A673 (cell line): Measurements from ENCODE around the gene MCM10. TPM values are rescaled to one million over a fixed set of nuclear protein-coding genes. Genes with fewer than 3 reads are reported as not detected.
A peak's percentile ranks its signal among the peaks of the same experiment; 100 is the strongest.

Source experiments
- Bru-seq: library from RNA; stranded (reverse); fragments of 400-500 nt; gene quantifications from one replicate; lab custom pipeline; 2021; lab: Mats Ljungman, UMichigan
- BruChase-seq, 2 experiments: library from RNA; stranded (reverse); fragments of 400-500 nt; gene quantifications; one replicate each; lab custom pipeline; 2021; lab: Mats Ljungman, UMichigan
- BruUV-seq: library from RNA; stranded (reverse); fragments of 400-500 nt; replicated peaks from 2 replicates; lab custom pipeline; 2021; lab: Mats Ljungman, UMichigan
- CTCF ChIA-PET: fragments of 300-600 bp; sonication (Branson Sonifier 250); formaldehyde crosslinking; loops from one replicate; lab custom pipeline; 2022; ENCODE audit warnings: antibody characterized with exemption; lab: Charles Lee
- POLR2A ChIA-PET: fragments of 300-600 bp; sonication (Branson Sonifier 250); formaldehyde crosslinking; loops from one replicate; lab custom pipeline; 2022; ENCODE audit warnings: antibody characterized with exemption; ENCODE audit not compliant: low non-redundant PET; lab: Charles Lee
- DNase-seq: peaks from one replicate; pipeline ENCODE4 v3.0.0-alpha.2; 2015; ENCODE audit warnings: low spot score
- H3K27ac ChIP-seq: fragments of 200-600 bp; sonication (generic); 2 replicates; pipeline ENCODE4 v1.5.1; 2016; ENCODE audit warnings: mixed run types, low read depth, mild to moderate bottlenecking, mixed read lengths, antibody characterized with exemption, low read length; ENCODE audit not compliant: poor library complexity, severe bottlenecking
- H3K27me3 ChIP-seq: fragments of 200-600 bp; sonication (generic); replicated peaks from 2 replicates; pipeline ENCODE4 v1.6.1; 2017; ENCODE audit warnings: mixed run types, low read depth, mild to moderate bottlenecking, mixed read lengths, antibody characterized with exemption, low read length; ENCODE audit not compliant: insufficient read depth, poor library complexity
- H3K36me3 ChIP-seq: fragments of 200-600 bp; sonication (generic); 2 replicates; pipeline ENCODE4 v1.6.1; 2016; ENCODE audit warnings: mixed run types, mild to moderate bottlenecking, mixed read lengths, antibody characterized with exemption, low read length; ENCODE audit not compliant: insufficient read depth, poor library complexity, severe bottlenecking
- H3K4me1 ChIP-seq: fragments of 200-600 bp; sonication (generic); 2 replicates; pipeline ENCODE4 v1.6.1; 2017; ENCODE audit warnings: mixed run types, mild to moderate bottlenecking, mixed read lengths, antibody characterized with exemption, low read length; ENCODE audit not compliant: insufficient read depth, poor library complexity, severe bottlenecking
- H3K4me3 ChIP-seq: fragments of 200-600 bp; sonication (generic); 2 replicates; pipeline ENCODE4 v1.5.1; 2016; ENCODE audit warnings: low read depth, mixed run types, mild to moderate bottlenecking, mixed read lengths, low read length; ENCODE audit not compliant: poor library complexity, severe bottlenecking
- H3K9me3 ChIP-seq: fragments of 200-600 bp; sonication (generic); 2 replicates; pipeline ENCODE4 v1.6.1; 2016; ENCODE audit warnings: mixed run types, low read depth, mild to moderate bottlenecking, mixed read lengths, antibody characterized with exemption, low read length; ENCODE audit not compliant: poor library complexity, severe bottlenecking
- EZH2 ChIP-seq: fragments of 200-600 bp; sonication (generic); IDR thresholded peaks from 2 replicates; pipeline ENCODE4 v1.6.1; 2017; ENCODE audit warnings: borderline replicate concordance, low read depth, mild to moderate bottlenecking, mixed read lengths, antibody characterized with exemption, low read length; ENCODE audit not compliant: poor library complexity, severe bottlenecking
- intact Hi-C: fragments of 100-400 bp; cut with micrococcal nuclease; formaldehyde crosslinking; loops from one replicate; pipeline ENCODE4 v1.10.0; 2022; ENCODE audit not compliant: unreplicated experiment
- long read RNA-seq: library from polyadenylated mRNA; stranded (forward); transcript quantifications from one replicate; pipeline ENCODE4 v2.0.0, GENCODE V29; 2022
- total RNA-seq: library from RNA; stranded (reverse); gene quantifications from 2 replicates; pipeline ENCODE4 v1.2.3, GENCODE V29; 2021
- TF ChIP-seq, protein P1 (sequence below): fragments of 300-800, 200-600 bp; sonication (generic); conservative IDR thresholded peaks from 2 replicates; pipeline ENCODE4 v1.5.1; 2017; ENCODE audit warnings: low read depth, mild to moderate bottlenecking, antibody characterized with exemption, low read length, moderate library complexity, mixed read lengths

The MCM10 gene
- total RNA-seq (89.3 and 97.5 TPM in 2 replicates), Bru-seq, nascent RNA (percentile 88 among the genes with signal in this experiment), BruChase-seq, experiment 1, labeled RNA remaining after a 2-hour chase (percentile 88 among the genes with signal in this experiment), BruChase-seq, experiment 2, labeled RNA remaining after a 6-hour chase (percentile 82 among the genes with signal in this experiment)
- long read RNA-seq, full-length matches to known transcripts, result 157 of 212 reads
- long read RNA-seq, partial matches to known transcripts, result 33 of 212 reads
- long read RNA-seq, other reads (novel, unspliced or antisense), result 22 of 212 reads

DNA sequence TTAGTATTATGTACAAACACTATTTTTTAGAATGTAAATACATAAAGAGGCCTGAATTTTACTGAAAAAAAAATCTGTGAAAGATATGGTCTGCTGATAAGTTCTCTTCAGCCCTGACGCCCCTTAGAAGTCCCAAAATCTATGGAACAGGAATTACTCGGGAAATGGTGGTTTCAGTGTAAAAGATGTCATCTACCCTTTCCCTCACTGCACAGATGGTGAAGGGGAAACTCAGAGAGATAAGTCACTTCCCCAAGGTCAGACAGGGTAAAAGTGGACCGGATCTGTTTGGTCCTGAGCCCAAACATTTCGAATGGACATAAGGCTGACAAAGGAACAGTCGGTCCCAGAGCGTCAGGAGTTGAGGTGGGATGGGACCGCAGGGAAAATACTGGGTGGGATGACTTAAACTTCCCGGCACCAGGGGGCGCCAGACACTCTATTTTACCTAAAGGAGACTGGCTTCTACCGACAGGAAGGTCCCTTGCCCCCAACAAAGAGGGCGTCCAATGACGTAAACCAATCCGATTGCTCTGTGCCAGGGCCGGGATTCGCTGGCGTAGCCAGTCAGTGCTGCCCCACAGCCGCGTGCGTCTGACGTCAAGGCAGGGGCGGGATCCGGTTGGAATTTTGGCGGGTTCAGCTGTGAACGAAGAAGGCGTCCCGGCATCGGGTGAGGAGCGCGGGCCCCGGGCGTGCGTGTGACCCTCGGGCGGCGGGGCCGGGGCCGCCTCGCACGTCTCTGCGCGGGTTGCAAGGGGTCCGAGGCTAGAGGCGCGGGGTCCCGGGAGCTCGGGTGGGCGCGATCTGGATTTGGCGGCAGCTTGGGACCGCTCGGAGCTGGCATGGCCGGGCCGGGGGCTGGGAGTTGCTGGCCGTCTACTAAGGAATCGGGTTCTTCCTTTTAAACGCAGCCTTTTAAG is at the start of gene MCM10:
Gene MCM10 (plus strand): TSS at position 625 of the 923 bp plus-strand sequence. CDS start 2,645 bp downstream, outside the sequence.
- no TSS peak for BruUV-seq
- TF ChIP-seq, protein P1, sequence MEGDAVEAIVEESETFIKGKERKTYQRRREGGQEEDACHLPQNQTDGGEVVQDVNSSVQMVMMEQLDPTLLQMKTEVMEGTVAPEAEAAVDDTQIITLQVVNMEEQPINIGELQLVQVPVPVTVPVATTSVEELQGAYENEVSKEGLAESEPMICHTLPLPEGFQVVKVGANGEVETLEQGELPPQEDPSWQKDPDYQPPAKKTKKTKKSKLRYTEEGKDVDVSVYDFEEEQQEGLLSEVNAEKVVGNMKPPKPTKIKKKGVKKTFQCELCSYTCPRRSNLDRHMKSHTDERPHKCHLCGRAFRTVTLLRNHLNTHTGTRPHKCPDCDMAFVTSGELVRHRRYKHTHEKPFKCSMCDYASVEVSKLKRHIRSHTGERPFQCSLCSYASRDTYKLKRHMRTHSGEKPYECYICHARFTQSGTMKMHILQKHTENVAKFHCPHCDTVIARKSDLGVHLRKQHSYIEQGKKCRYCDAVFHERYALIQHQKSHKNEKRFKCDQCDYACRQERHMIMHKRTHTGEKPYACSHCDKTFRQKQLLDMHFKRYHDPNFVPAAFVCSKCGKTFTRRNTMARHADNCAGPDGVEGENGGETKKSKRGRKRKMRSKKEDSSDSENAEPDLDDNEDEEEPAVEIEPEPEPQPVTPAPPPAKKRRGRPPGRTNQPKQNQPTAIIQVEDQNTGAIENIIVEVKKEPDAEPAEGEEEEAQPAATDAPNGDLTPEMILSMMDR, result peak; percentile 92
- TF ChIP-seq EZH2, result no peak

DNA sequence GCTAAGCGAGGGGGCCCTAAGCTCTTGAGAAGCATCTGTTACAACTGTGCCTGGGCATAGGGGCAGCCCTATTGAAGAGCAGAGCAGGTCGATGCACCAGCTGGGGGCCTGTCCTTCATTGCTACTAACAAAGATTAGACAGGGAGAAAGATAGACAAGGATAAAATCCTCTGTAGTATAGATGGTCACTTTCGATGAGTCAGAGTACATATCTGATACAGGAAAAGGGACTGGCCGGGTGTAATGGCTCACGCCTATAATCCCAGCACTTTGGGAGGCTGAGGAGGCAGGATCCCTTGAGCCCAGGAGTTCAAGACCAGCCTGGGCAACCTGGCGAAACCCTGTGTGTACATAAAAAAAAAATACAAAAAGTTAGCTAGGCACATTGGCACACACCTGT is 47.8 kb upstream of the MCM10 start:
- no peaks in the 10 kb centered on the region for H3K36me3 ChIP-seq
- H3K4me1 ChIP-seq, result no peaks in the 10 kb centered on the region
- no peak for TF ChIP-seq EZH2
- CTCF ChIA-PET, result interaction anchor here (1.2 kb wide), 1 partner anchor 14 kb away, joined by 5 read pairs; no protein-coding TSS in a partner anchor
- POLR2A ChIA-PET, result no interaction called here
- DNase-seq, result no peak
- no peak overlapping the region for H3K27ac ChIP-seq
- no peaks in the 10 kb centered on the region for H3K27me3 ChIP-seq
- H3K9me3 ChIP-seq, result no peaks in the 10 kb centered on the region
- H3K4me3 ChIP-seq, result no peak overlapping the region
- BruUV-seq, result no TSS peak
- intact Hi-C loops, result no loop called here

More for the DNA sequence above, at the start of gene MCM10:
- DNase-seq, result peak; percentile 100
- H3K27ac ChIP-seq, result peak within 1 kb of the TSS; percentile 81
- peaks cover 24% of the 10 kb centered on the region for H3K36me3 ChIP-seq
- intact Hi-C loops, result loop anchor here (1.0 to 5.0 kb wide), 2 partner anchors 64 to 141 kb away; no protein-coding TSS in a partner anchor
- peaks cover 5% of the 10 kb centered on the region for H3K4me1 ChIP-seq
- no peaks in the 10 kb centered on the region for H3K27me3 ChIP-seq
- peak within 1 kb of the TSS; percentile 59 for H3K4me3 ChIP-seq
- no peaks in the 10 kb centered on the region for H3K9me3 ChIP-seq
- CTCF ChIA-PET, result interaction anchor here (1.8 kb wide), 1 partner anchor 141 kb away, joined by 11 read pairs; no protein-coding TSS in a partner anchor
- POLR2A ChIA-PET, result no interaction called here

DNA sequence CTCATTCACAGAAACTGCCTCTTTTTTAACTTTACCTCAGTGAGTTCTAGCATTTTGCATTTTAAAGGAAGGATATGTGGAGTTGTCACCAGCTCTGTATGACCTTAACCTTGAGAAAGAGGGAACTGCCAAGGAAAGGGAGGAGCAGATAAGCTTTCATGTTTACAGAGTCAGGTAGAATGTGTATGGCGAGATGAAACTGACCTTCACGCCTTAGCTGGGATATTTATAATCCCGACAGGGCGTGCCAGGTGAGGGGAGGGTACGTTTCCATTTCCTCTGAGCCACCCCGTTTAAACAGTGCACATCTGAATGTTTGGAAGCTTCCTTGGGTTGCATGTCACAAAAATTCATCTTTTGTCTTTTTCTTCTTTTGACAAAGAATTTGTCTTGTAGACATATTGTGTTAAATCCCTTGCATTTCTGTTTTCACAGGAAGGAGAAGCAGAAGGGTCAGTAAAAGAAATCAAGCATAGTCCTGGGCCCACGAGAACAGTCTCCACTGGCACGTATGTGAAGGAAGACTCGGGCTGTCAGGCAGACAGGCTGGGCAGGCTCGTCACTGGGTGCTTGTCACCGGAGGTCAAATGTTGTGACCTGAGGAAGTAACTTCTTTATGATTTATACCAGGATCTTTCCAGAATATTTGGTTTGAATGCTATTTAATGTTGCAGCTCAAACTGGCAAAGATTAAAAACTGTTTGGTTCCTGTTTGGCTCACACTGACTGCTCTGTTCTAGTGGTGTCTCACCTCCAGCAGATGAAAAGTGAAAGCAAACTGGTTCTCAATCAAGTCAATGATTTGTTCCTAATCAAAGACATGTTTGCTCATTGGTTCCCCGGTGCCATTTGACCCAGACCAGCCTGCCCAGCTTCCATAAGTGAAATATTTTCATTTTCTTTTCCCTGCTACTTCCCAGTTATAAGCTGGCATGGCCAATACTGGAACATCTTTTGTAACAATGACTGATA is 45.2 kb upstream of the MCM10 start:
- Histone ChIP-seq H3K4me1 (no peaks in the 10 kb centered on the region), H3K27me3 (no peaks in the 10 kb centered on the region), H3K27ac (no peak overlapping the region), H3K9me3 (no peaks in the 10 kb centered on the region), H3K4me3 (no peak overlapping the region), H3K36me3 (no peaks in the 10 kb centered on the region)
- TF ChIP-seq, protein P1, result no peak
- TF ChIP-seq EZH2, result no peak
- ChIA-PET CTCF (no interaction called here), POLR2A (interaction anchor here (0.6 kb wide), 1 partner anchor 309 kb away, joined by 3 read pairs; no protein-coding TSS in a partner anchor)
- intact Hi-C loops, result no loop called here
- no TSS peak for BruUV-seq
- no peak for DNase-seq
